HG03280 (cell line): ENCODE data around the gene IQSEC3.

Source experiments
- ATAC-seq: cut with Tn5 transposase; IDR thresholded peaks from one replicate; pipeline ENCODE4 v1.9.1; 2021; ENCODE audit warnings: mild to moderate bottlenecking, moderate library complexity; ENCODE audit not compliant: unreplicated experiment

IQSEC3 gene

GRCh38 chr12:195951-196350 is 129.4 kb downstream of the IQSEC3 start:
- no peak for ATAC-seq

GRCh38 chr12:196436-196835 is 129.9 kb downstream of the IQSEC3 start:
- ATAC-seq: no peak

- ATAC-seq: no peak
These were observed 130.8 kb downstream of the IQSEC3 start for GRCh38 chr12:197347-197746.

GRCh38 chr12:197911-198695 is 131.5 kb downstream of the IQSEC3 start:
- ATAC-seq: no peak

- no peak for ATAC-seq
These were observed 132.1 kb downstream of the IQSEC3 start for GRCh38 chr12:198705-199104.

- ATAC-seq: no peak
These were observed 134.8 kb downstream of the IQSEC3 start for GRCh38 chr12:201361-201760.

GRCh38 chr12:202081-202731 is 135.6 kb downstream of the IQSEC3 start:
- no peak for ATAC-seq

- no peak for ATAC-seq
These were observed 136.5 kb downstream of the IQSEC3 start for GRCh38 chr12:203074-203461.

- no peak for ATAC-seq
These were observed 137.1 kb downstream of the IQSEC3 start for GRCh38 chr12:203462-204260.

- no peak for ATAC-seq
These were observed 137.7 kb downstream of the IQSEC3 start for GRCh38 chr12:204261-204678.

GRCh38 chr12:205026-205425 is 138.5 kb downstream of the IQSEC3 start:
- ATAC-seq: no peak

- ATAC-seq: no peak
These were observed 140.3 kb downstream of the IQSEC3 start for GRCh38 chr12:206746-207440.

GRCh38 chr12:207804-208203 is 141.2 kb downstream of the IQSEC3 start:
- no peak for ATAC-seq

- no peak for ATAC-seq
These were observed 142.2 kb downstream of the IQSEC3 start for GRCh38 chr12:208813-209212.

- no peak for ATAC-seq
These were observed 142.7 kb downstream of the IQSEC3 start for GRCh38 chr12:209246-209645.

GRCh38 chr12:209851-210250 is 143.3 kb downstream of the IQSEC3 start:
- no peak for ATAC-seq

- ATAC-seq: no peak
These were observed 143.9 kb downstream of the IQSEC3 start for GRCh38 chr12:210277-211141.

GRCh38 chr12:211142-211465 is 144.5 kb downstream of the IQSEC3 start:
- ATAC-seq: no peak

- ATAC-seq: no peak
These were observed 145.3 kb downstream of the IQSEC3 start for GRCh38 chr12:211639-212414.

- no peak for ATAC-seq
These were observed 145.8 kb downstream of the IQSEC3 start for GRCh38 chr12:212415-212714.
